ENCODE measurements around the gene ATAD5.
"Not testable (repeated sequence)": the region's sequence is repeated elsewhere in the genome, so short reads cannot be mapped to it uniquely, and the experiment has no call there.

The ATAD5 gene

GRCh38 chr17:30906101-30906911 is 74.5 kb downstream of the ATAD5 start, which contains the start of gene TEFM:
Gene TEFM, minus strand, starts transcription at chr17:30906238. Its CDS starts 40 bp downstream, at chr17:30906198.
- peak; percentile 25 to 92 (median 77) for DNase-seq

- no peak for DNase-seq
Observed at GRCh38 chr17:30908717-30909420, 77.1 kb downstream of the ATAD5 start.

GRCh38 chr17:30910151-30910550 is 78.4 kb downstream of the ATAD5 start:
- not testable (repeated sequence) for DNase-seq

GRCh38 chr17:30913955-30914354 is 82.2 kb downstream of the ATAD5 start:
- no peak for DNase-seq

GRCh38 chr17:30915833-30916611 is 84.3 kb downstream of the ATAD5 start:
- DNase-seq: no peak

GRCh38 chr17:30917050-30917449 is 85.3 kb downstream of the ATAD5 start:
- no peak for DNase-seq

GRCh38 chr17:30920282-30920681 is 88.5 kb downstream of the ATAD5 start:
- no peak for DNase-seq

GRCh38 chr17:30920683-30921543 is 89.1 kb downstream of the ATAD5 start:
- DNase-seq: no peak

GRCh38 chr17:30921544-30922196 is 89.9 kb downstream of the ATAD5 start, which contains the start of gene ADAP2:
Gene ADAP2, plus strand, starts transcription at chr17:30921945. Its CDS starts 70 bp downstream, at chr17:30922015.
- DNase-seq: peak in 17 of 56 donors; percentile 1 to 32 (median 9)

- peak in 3 of 56 donors; percentile 1 to 3 (median 2) for DNase-seq
Observed at GRCh38 chr17:30922235-30923030, 90.7 kb downstream of the ATAD5 start.

- DNase-seq: no peak
Observed at GRCh38 chr17:30924341-30924740, 92.6 kb downstream of the ATAD5 start.

- DNase-seq: no peak
Observed at GRCh38 chr17:30926516-30926915, 94.8 kb downstream of the ATAD5 start.

- DNase-seq: no peak
Observed at GRCh38 chr17:30927756-30928155, 96.0 kb downstream of the ATAD5 start.

- no peak for DNase-seq
Observed at GRCh38 chr17:30928584-30928983, 96.8 kb downstream of the ATAD5 start.

GRCh38 chr17:30929081-30929633 is 97.4 kb downstream of the ATAD5 start:
- no peak for DNase-seq

GRCh38 chr17:30929861-30930260 is 98.1 kb downstream of the ATAD5 start:
- not testable (repeated sequence) for DNase-seq

GRCh38 chr17:30930495-30930894 is 98.7 kb downstream of the ATAD5 start:
- no peak for DNase-seq

GRCh38 chr17:30931582-30931981 is 99.8 kb downstream of the ATAD5 start:
- DNase-seq: not testable (repeated sequence)

- DNase-seq: no peak
Observed at GRCh38 chr17:30933966-30934365, 102.2 kb downstream of the ATAD5 start.
